ENCODE data around the gene RTRAF. TPM values are rescaled to one million over a fixed set of nuclear protein-coding genes. Genes with fewer than 3 reads are reported as not detected.

Gene RTRAF
- total RNA-seq, 3 donors from 2014 or later (not counting 1 experiment from before 2014, with no cell fraction given), result 84.3 to 96.5 (median 92.7) TPM

DNA sequence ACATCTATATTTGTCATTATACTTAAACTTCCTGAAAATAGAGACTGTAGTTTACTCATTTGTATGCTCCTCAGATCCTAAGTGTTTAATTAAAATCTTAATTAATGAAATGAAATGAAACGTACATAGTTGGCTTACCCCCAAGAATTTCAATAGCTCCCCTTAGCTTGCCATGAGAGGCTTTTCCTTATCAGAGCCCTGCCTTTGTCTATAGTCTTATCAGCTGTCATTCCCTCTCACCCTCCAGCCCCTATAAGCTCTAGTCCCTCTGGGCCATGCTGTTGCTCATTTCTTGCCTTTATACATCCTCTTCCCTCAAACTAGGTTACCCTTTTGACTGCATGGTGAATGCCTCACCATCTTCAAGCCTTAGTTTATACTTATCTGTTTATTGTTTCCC is 1.1 kb upstream of the RTRAF start:
- no peak for DNase-seq
- Mint-ChIP-seq H3K9me3 (no peaks in the 10 kb centered on the region), H3K27me3 (ENCODE audit: low read depth in 2 of 2) (no peaks in the 10 kb centered on the region), H3K36me3 (no peaks in the 10 kb centered on the region), H3K4me3 (no peak overlapping the region), H3K27ac (peak overlapping the region; percentile 90 to 91), H3K4me1 (peaks cover 15% of the 10 kb centered on the region in 2 donors)
- intact Hi-C loops (cut with micrococcal nuclease), result loop anchor here (10.0 kb wide), 1 partner anchor 333 kb away; the partner anchor contains the start of gene FRMD6
- Histone ChIP-seq H3K9me3 (ENCODE audit: control insufficient read depth, insufficient read depth, low read length) (no peaks in the 10 kb centered on the region), H3K27ac (ENCODE audit: low read length) (peak overlapping the region; percentile 58), H3K4me1 (ENCODE audit: control insufficient read depth, insufficient read depth, low read length) (peaks cover 7% of the 10 kb centered on the region), H3K4me3 (ENCODE audit: low read length) (no peak overlapping the region), H3K27me3 (ENCODE audit: control insufficient read depth, insufficient read depth, low read length) (no peaks in the 10 kb centered on the region), H3K36me3 (ENCODE audit: control insufficient read depth, insufficient read depth, low read length) (peaks cover 17% of the 10 kb centered on the region)
- WGBS (ENCODE audit: insufficient coverage), result 100% methylated on average over 1 of the region's 1 CpG
- TF ChIP-seq, protein P1, sequence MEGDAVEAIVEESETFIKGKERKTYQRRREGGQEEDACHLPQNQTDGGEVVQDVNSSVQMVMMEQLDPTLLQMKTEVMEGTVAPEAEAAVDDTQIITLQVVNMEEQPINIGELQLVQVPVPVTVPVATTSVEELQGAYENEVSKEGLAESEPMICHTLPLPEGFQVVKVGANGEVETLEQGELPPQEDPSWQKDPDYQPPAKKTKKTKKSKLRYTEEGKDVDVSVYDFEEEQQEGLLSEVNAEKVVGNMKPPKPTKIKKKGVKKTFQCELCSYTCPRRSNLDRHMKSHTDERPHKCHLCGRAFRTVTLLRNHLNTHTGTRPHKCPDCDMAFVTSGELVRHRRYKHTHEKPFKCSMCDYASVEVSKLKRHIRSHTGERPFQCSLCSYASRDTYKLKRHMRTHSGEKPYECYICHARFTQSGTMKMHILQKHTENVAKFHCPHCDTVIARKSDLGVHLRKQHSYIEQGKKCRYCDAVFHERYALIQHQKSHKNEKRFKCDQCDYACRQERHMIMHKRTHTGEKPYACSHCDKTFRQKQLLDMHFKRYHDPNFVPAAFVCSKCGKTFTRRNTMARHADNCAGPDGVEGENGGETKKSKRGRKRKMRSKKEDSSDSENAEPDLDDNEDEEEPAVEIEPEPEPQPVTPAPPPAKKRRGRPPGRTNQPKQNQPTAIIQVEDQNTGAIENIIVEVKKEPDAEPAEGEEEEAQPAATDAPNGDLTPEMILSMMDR (IDR thresholded peaks at IDR 0.05), result no peak
- ATAC-seq, result no peak

DNA sequence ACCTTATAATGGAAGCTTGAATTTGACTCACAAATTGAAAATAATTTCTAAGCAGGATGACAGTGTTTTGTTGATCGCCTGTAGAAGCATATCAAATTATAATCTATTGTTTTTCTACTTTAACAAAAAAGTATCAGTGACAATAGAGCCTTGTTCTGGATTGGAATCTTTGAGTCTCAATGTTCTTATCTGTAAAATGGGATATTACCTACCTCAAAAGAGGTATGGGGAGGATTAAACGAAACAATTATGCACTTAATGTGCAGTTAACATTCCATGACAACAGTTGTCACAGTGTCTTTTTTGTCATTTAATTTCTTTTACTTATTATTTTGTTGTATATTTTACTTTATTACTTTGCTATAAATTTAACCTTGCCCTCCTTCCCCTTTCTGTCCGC is 1.1 kb downstream of the RTRAF start:
- no peaks in the 10 kb centered on the region for H3K9me3 Mint-ChIP-seq
- H3K27me3 Mint-ChIP-seq (ENCODE audit: low read depth in 2 of 2), result no peaks in the 10 kb centered on the region
- peaks cover 7% of the 10 kb centered on the region for H3K4me1 ChIP-seq (ENCODE audit: control insufficient read depth, insufficient read depth, low read length)
- ATAC-seq (no peak), DNase-seq (no peak)
- H3K36me3 ChIP-seq (ENCODE audit: control insufficient read depth, insufficient read depth, low read length), result peaks cover 40% of the 10 kb centered on the region
- TF ChIP-seq, protein P1 (IDR thresholded peaks at IDR 0.05), result no peak
- intact Hi-C loops (cut with micrococcal nuclease), result loop anchor here (2.0 kb wide), 1 partner anchor 278 kb away; no protein-coding TSS in a partner anchor
- H3K4me3 ChIP-seq (ENCODE audit: low read length), result no peak overlapping the region
- H3K4me1 Mint-ChIP-seq, result peaks cover 15% of the 10 kb centered on the region in 2 donors
- peak overlapping the region; percentile 90 to 91 for H3K27ac Mint-ChIP-seq
- no peaks in the 10 kb centered on the region for H3K27me3 ChIP-seq (ENCODE audit: control insufficient read depth, insufficient read depth, low read length)
- no peaks in the 10 kb centered on the region for H3K36me3 Mint-ChIP-seq
- no peaks in the 10 kb centered on the region for H3K9me3 ChIP-seq (ENCODE audit: control insufficient read depth, insufficient read depth, low read length)
- 100% methylated on average over 1 of the region's 3 CpGs for WGBS (ENCODE audit: insufficient coverage)
- H3K27ac ChIP-seq (ENCODE audit: low read length), result no peak overlapping the region
- peak overlapping the region; percentile 93 for H3K4me3 Mint-ChIP-seq

DNA sequence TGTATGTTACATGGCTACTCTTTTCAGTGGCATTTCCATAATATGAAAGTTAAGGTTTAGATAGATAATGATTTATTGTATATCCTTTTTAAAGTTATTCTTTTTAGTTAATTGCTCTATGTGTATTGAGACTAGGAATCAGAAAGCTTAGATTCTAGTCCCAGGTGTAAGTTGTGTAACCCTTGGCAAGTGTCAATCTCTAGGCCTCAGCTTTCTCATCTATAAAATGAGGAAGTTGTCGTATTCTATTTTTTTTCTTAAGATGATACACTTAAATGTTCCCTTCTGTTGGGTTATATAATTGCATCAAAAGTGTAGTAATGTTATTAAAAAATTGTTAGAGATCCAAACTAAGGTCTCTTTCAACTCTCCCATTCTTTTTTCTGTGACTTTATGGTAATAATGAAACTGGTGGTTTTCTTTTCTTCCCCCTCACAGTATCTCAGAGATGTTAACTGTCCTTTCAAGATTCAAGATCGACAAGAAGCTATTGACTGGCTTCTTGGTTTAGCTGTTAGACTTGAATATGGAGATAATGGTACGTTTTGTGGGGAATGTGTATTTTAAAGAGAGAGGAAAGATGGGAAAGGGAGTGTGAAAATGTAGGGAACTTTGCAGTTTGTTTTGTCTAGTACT is 4.1 kb downstream of the RTRAF start:
- TF ChIP-seq, protein P1 (IDR thresholded peaks at IDR 0.05), result no peak
- intact Hi-C loops (cut with micrococcal nuclease), result no loop called here
- Histone ChIP-seq H3K27me3 (ENCODE audit: control insufficient read depth, insufficient read depth, low read length) (no peaks in the 10 kb centered on the region), H3K27ac (ENCODE audit: low read length) (no peak overlapping the region), H3K4me1 (ENCODE audit: control insufficient read depth, insufficient read depth, low read length) (peaks cover 7% of the 10 kb centered on the region), H3K36me3 (ENCODE audit: control insufficient read depth, insufficient read depth, low read length) (peaks cover 63% of the 10 kb centered on the region), H3K9me3 (ENCODE audit: control insufficient read depth, insufficient read depth, low read length) (no peaks in the 10 kb centered on the region), H3K4me3 (ENCODE audit: low read length) (no peak overlapping the region)
- H3K4me3 Mint-ChIP-seq, result no peak overlapping the region
- DNase-seq (no peak), ATAC-seq (no peak)
- no peaks in the 10 kb centered on the region for H3K27me3 Mint-ChIP-seq (ENCODE audit: low read depth in 2 of 2)
- no peak overlapping the region for H3K27ac Mint-ChIP-seq
- no peaks in the 10 kb centered on the region for H3K9me3 Mint-ChIP-seq
- H3K4me1 Mint-ChIP-seq, result peaks cover 20 to 24% of the 10 kb centered on the region in 2 donors
- WGBS (ENCODE audit: insufficient coverage), result 68% methylated on average over 2 of the region's 3 CpGs
- no peaks in the 10 kb centered on the region for H3K36me3 Mint-ChIP-seq

All from natural killer cell (primary cell).